GM23338 (cell line): ENCODE results near the gene PTPRN2. TPM values are rescaled to one million over a fixed set of nuclear protein-coding genes. Genes with fewer than 3 reads are reported as not detected.

ENCODE experiments used
- ATAC-seq: fragments of 200-7000 bp; cut with Tn5 transposase; 3 replicates; pipeline ENCODE4 v1.9.1; 2020
- DNase-seq: peaks from one replicate; pipeline ENCODE4 v3.0.0-alpha.2; 2015; ENCODE audit warnings: low spot score
- H2AFZ ChIP-seq: fragments of 200-600 bp; sonication (generic); 2 replicates; pipeline ENCODE4 v1.8.0; 2016; ENCODE audit warnings: antibody characterized with exemption, mild to moderate bottlenecking, moderate library complexity
- H3F3A ChIP-seq: fragments of 200-600 bp; sonication (generic); replicated peaks from 2 replicates; pipeline ENCODE4 v1.8.0; 2017; ENCODE audit warnings: antibody characterized with exemption, mixed run types, low read depth
- H3K27ac ChIP-seq: fragments of 200-600 bp; sonication (generic); 2 replicates; pipeline ENCODE4 v1.6.1; 2016; ENCODE audit warnings: low read depth
- H3K27me3 ChIP-seq: fragments of 200-600 bp; sonication (generic); 2 replicates; pipeline ENCODE4 v1.8.0; 2016; ENCODE audit warnings: mild to moderate bottlenecking, mixed run types, moderate library complexity; ENCODE audit not compliant: insufficient read depth
- H3K36me3 ChIP-seq: fragments of 200-600 bp; sonication (generic); 2 replicates; pipeline ENCODE4 v1.8.0; 2016; ENCODE audit warnings: mild to moderate bottlenecking; ENCODE audit not compliant: insufficient read depth
- H3K4me1 ChIP-seq: fragments of 200-600 bp; sonication (generic); 2 replicates; pipeline ENCODE4 v1.8.0; 2016; ENCODE audit warnings: mild to moderate bottlenecking, moderate library complexity; ENCODE audit not compliant: insufficient read depth
- H3K4me2 ChIP-seq: fragments of 200-600 bp; sonication (generic); 2 replicates; pipeline ENCODE4 v1.7.1; 2017; ENCODE audit warnings: mixed run types
- H3K4me3 ChIP-seq: fragments of 200-600 bp; sonication (generic); 2 replicates; pipeline ENCODE4 v1.6.1; 2016; ENCODE audit warnings: mixed run types
- H3K79me2 ChIP-seq: fragments of 200-600 bp; sonication (generic); replicated peaks from 2 replicates; pipeline ENCODE4 v1.8.0; 2017; ENCODE audit warnings: mild to moderate bottlenecking; ENCODE audit not compliant: insufficient read depth
- H3K9me2 ChIP-seq: fragments of 200-600 bp; sonication (generic); 2 replicates; pipeline ENCODE4 v1.8.0; 2017; ENCODE audit not compliant: insufficient read depth
- H4K20me1 ChIP-seq: fragments of 200-600 bp; sonication (generic); replicated peaks from 2 replicates; pipeline ENCODE4 v1.8.0; 2017; ENCODE audit warnings: mild to moderate bottlenecking; ENCODE audit not compliant: insufficient read depth
- H3K27ac Mint-ChIP-seq: 2 replicates; pipeline ENCODE4 v1.8.0; 2020; ENCODE audit warnings: inconsistent platforms, mild to moderate bottlenecking, moderate library complexity, mixed read lengths
- H3K27me3 Mint-ChIP-seq: 3 replicates; pipeline ENCODE4 v1.8.0; 2022; ENCODE audit warnings: low read depth, mild to moderate bottlenecking, moderate library complexity, mixed read lengths, inconsistent platforms; ENCODE audit not compliant: insufficient read depth, poor library complexity
- H3K36me3 Mint-ChIP-seq: 3 replicates; pipeline ENCODE4 v1.8.0; 2021; ENCODE audit warnings: low read depth, mild to moderate bottlenecking, inconsistent platforms, moderate library complexity, mixed read lengths
- H3K4me1 Mint-ChIP-seq: 3 replicates; pipeline ENCODE4 v1.8.0; 2020; ENCODE audit warnings: mild to moderate bottlenecking, inconsistent platforms, mixed read lengths
- H3K4me3 Mint-ChIP-seq: 3 replicates; pipeline ENCODE4 v1.8.0; 2021; ENCODE audit warnings: moderate library complexity, mild to moderate bottlenecking, inconsistent platforms, mixed read lengths
- H3K9me3 Mint-ChIP-seq: 3 replicates; pipeline ENCODE4 v1.8.0; 2020; ENCODE audit warnings: moderate library complexity, mild to moderate bottlenecking, inconsistent platforms, mixed read lengths
- EZH2phosphoT487 ChIP-seq: fragments of 200-600 bp; sonication (generic); IDR thresholded peaks from one replicate; pipeline ENCODE4 v1.8.1; 2018; ENCODE audit warnings: antibody characterized with exemption; ENCODE audit not compliant: unreplicated experiment
- JUNB ChIP-seq: IDR thresholded peaks from one replicate; pipeline ENCODE4 v1.6.1; 2016; ENCODE audit warnings: antibody characterized with exemption; ENCODE audit not compliant: unreplicated experiment
- NANOG ChIP-seq: IDR thresholded peaks from 2 replicates; pipeline ENCODE4 v1.6.1; 2016; ENCODE audit warnings: antibody characterized with exemption, borderline replicate concordance
- REST ChIP-seq: IDR thresholded peaks from one replicate; pipeline ENCODE4 v1.6.1; 2018; ENCODE audit warnings: antibody characterized with exemption; ENCODE audit not compliant: unreplicated experiment
- STAT1 ChIP-seq: IDR thresholded peaks from one replicate; pipeline ENCODE4 v1.6.1; 2016; ENCODE audit warnings: antibody characterized with exemption; ENCODE audit not compliant: unreplicated experiment
- ZNF114 ChIP-seq: fragments of 250-450 bp; sonication (Bioruptor Pico); IDR thresholded peaks from 2 replicates; pipeline ENCODE4 v1.5.0; 2020; ENCODE audit warnings: mild to moderate bottlenecking, moderate library complexity
- ZNF331 ChIP-seq: fragments of 250-450 bp; sonication (Bioruptor Pico); IDR thresholded peaks from 2 replicates; pipeline ENCODE4 v1.5.0; 2020; ENCODE audit warnings: low read depth, mild to moderate bottlenecking, moderate library complexity
- polyA plus RNA-seq: library from polyadenylated mRNA; unstranded; fragments of >200 nt; fragmentation: Nextera tagmentation; extraction: Ambion mirVana; gene quantifications from 2 replicates; pipeline ENCODE4 v1.2.1, GENCODE V29; 2016
- total RNA-seq: library from RNA; depleted of rRNA; stranded (reverse); fragments of >200 nt; shearing (Covaris generic); gene quantifications from 2 replicates; pipeline ENCODE4 v1.2.3, GENCODE V29; 2014
- TF ChIP-seq, protein P1 (sequence below): IDR thresholded peaks from 2 replicates; pipeline ENCODE4 v1.6.1; 2016; ENCODE audit warnings: antibody characterized with exemption

PTPRN2 gene
- total and polyA plus RNA-seq, 2 experiments from 2014 or later, result 0.87 to 4.0 TPM

- no peak for TF ChIP-seq REST
- TF ChIP-seq JUNB, result no peak
- no peak for TF ChIP-seq ZNF114 (CRISPR knock-in tag)
- no peak for TF ChIP-seq NANOG
- TF ChIP-seq, protein P1, sequence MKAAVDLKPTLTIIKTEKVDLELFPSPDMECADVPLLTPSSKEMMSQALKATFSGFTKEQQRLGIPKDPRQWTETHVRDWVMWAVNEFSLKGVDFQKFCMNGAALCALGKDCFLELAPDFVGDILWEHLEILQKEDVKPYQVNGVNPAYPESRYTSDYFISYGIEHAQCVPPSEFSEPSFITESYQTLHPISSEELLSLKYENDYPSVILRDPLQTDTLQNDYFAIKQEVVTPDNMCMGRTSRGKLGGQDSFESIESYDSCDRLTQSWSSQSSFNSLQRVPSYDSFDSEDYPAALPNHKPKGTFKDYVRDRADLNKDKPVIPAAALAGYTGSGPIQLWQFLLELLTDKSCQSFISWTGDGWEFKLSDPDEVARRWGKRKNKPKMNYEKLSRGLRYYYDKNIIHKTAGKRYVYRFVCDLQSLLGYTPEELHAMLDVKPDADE, result no peak
- TF ChIP-seq EZH2phosphoT487, result no peak
- TF ChIP-seq STAT1, result no peak
These were observed 148.6 kb downstream of the PTPRN2 start (continued) for GRCh38 chr7:158439035-158439434.

DNA sequence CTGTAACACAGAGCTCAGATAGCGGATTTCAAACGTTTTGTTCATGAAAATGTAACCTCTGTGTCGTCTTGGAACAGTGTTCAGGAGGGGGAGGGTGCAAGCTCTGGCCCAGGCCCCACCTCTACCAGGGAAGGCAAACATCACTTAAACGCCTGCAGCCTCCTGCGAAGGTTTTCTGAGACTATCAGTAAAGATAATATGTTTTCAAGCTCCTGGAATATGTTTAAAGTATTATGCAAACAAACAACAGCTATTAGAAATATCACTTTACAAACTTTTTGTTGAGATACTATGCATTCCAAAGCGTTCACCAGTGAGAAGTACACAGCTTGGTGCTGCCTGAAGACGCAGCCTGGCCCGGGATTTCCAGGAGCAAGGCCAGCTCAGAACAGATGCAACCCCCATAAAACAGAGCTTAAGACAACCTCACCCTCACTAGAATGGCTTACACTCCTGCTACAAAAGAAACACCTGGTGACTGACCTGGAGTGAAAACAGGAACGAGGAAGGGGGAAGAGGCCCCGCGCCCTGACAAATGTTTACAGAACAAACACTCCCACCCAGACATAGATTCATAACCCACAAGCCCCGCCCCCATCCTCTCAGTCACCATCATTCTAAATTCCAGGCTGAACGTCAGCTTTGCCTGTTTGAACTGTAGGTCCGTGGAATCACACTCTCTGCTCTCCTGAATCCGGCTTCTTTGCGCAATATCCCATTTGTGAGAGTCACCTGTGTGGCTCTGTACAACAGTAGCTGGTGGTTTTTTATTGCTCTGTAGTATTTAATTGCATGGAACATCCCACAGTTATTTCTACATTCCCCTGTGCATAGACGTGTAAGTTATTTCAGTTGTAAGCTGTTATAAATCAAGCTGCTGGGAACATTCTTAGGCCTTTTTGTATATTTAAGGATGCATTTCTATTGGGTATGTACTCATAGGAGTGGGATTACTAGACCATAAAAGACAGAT, 155.0 kb downstream of the PTPRN2 start:
- DNase-seq (no peak), ATAC-seq (no peak; the same call in 2 of the 3 replicates)
- Histone ChIP-seq H3K4me1 (peaks cover 13% of the 10 kb centered on the region), H4K20me1 (no peaks in the 10 kb centered on the region), H3K27ac (no peak overlapping the region), H3K27me3 (no peaks in the 10 kb centered on the region), H3K79me2 (no peaks in the 10 kb centered on the region), H3K4me3 (no peak overlapping the region), H3F3A (peaks cover 2% of the 10 kb centered on the region; the same call in 1 of the 2 replicates), H2AFZ (peak overlapping the region; percentile 56; the same call in 1 of the 2 replicates), H3K36me3 (no peaks in the 10 kb centered on the region), H3K4me2 (no peak overlapping the region), H3K9me2 (no peaks in the 10 kb centered on the region)
- peaks cover 87% of the 10 kb centered on the region for H3K9me3 Mint-ChIP-seq
- H3K27ac Mint-ChIP-seq, result no peak overlapping the region
- H3K4me3 Mint-ChIP-seq, result no peak overlapping the region
- H3K4me1 Mint-ChIP-seq, result peaks cover 8% of the 10 kb centered on the region
- peaks cover 36% of the 10 kb centered on the region for H3K36me3 Mint-ChIP-seq
- peaks cover 13% of the 10 kb centered on the region for H3K27me3 Mint-ChIP-seq
- TF ChIP-seq ZNF114 (CRISPR knock-in tag) (no peak), NANOG (no peak), ZNF331 (CRISPR knock-in tag) (no peak), REST (no peak), JUNB (no peak), EZH2phosphoT487 (no peak)
- TF ChIP-seq, protein P1, result no peak
